Measurements from ENCODE around the gene MCU. TPM values are rescaled to one million over a fixed set of nuclear protein-coding genes. Genes with fewer than 3 reads are reported as not detected.
"Not testable (repeated sequence)": the region's sequence is repeated elsewhere in the genome, so short reads cannot be mapped to it uniquely, and the experiment has no call there.

MCU gene
- total RNA-seq, 1 experiment from 2014 or later: 26.8 TPM

DNA sequence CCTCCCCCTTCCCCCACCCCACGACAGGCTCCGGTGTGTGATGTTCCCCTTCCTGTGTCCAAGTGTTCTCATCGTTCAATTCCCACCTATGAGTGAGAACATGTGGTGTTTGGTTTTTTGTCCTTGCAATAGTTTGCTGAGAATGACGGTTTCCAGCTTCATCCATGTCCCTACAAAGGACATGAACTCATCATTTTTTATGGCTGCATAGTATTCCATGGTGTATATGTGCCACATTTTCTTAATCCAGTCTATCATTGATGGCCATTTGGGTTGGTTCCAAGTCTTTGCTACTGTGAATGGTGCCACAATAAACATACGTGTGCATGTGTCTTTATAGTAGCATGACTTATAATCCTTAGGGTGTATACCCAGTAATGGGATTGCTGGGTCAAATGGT is 17.8 kb upstream of the MCU start:
- H4K20me1 ChIP-seq (ENCODE audit: insufficient read depth); H3K9me3 ChIP-seq (ENCODE audit: control insufficient read depth in 1 of 2, insufficient read depth in 1 of 2, low read depth in 1 of 2, low read length in 2 of 2); POLR2A ChIA-PET; H3K27me3 ChIP-seq (ENCODE audit: insufficient read depth, low read length); BruUV-seq (replicated peaks); H3K27ac ChIP-seq (ENCODE audit: low read depth, low read length); H3K36me3 ChIP-seq (ENCODE audit: control insufficient read depth in 1 of 2, insufficient read depth in 2 of 2, low read length in 2 of 2); CTCF ChIA-PET; ATAC-seq; H3K9ac ChIP-seq (ENCODE audit: low read length); H3K79me2 ChIP-seq (ENCODE audit: insufficient read depth, low read length); intact Hi-C loops (cut with micrococcal nuclease); H3K4me3 ChIP-seq (replicated peaks in 1 of 2; ENCODE audit: low read depth in 1 of 2, low read length in 2 of 2); H3K4me2 ChIP-seq (ENCODE audit: low read length); H2AFZ ChIP-seq (ENCODE audit: low read depth, low read length, poor library complexity, severe bottlenecking); DNase-seq (ENCODE audit: low read depth, low spot score); RAD21 ChIA-PET (ENCODE audit: low non-redundant PET in 1 of 2, low total read pairs in 2 of 2, uncharacterized antibody in 2 of 2, unreplicated experiment in 2 of 2); H3K9me2 ChIP-seq (ENCODE audit: insufficient read depth): not testable (repeated sequence)
- peaks cover 10 to 23% of the 10 kb centered on the region in 2 experiments for H3K4me1 ChIP-seq (ENCODE audit: control insufficient read depth in 1 of 2, insufficient read depth in 2 of 2, low read length in 2 of 2)

DNA sequence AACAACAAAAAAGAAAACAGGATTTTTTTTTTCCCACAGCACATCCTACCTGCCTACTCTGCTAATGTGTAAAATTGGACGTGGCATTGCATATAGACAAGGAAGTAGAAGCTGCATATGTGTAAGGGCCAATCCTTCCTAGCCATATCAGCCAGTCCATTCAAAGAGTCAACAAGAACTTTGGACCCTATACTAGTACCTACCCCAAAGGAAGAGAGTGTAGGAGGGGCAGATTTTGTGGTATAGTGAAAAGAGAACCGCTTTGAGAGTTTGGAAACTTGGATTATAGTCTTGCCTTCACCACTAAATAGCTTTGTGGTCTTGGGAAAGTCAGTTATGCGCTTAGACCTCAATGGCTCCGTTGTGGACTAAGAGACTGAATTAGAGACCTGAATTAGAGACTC is 12.1 kb upstream of the MCU start:
- RAD21 ChIA-PET (ENCODE audit: low non-redundant PET in 1 of 2, low total read pairs in 2 of 2, uncharacterized antibody in 2 of 2, unreplicated experiment in 2 of 2): no interaction called here
- Histone ChIP-seq H3K9ac (ENCODE audit: low read length) (no peak overlapping the region), H3K4me2 (ENCODE audit: low read length) (no peak overlapping the region), H3K4me1 (ENCODE audit: control insufficient read depth in 1 of 2, insufficient read depth in 2 of 2, low read length in 2 of 2) (peaks cover 10 to 23% of the 10 kb centered on the region in 2 experiments), H2AFZ (ENCODE audit: low read depth, low read length, poor library complexity, severe bottlenecking) (no peak overlapping the region), H3K27me3 (ENCODE audit: insufficient read depth, low read length) (no peaks in the 10 kb centered on the region), H3K9me3 (ENCODE audit: control insufficient read depth in 1 of 2, insufficient read depth in 1 of 2, low read depth in 1 of 2, low read length in 2 of 2) (no peaks in the 10 kb centered on the region), H3K4me3 (replicated peaks in 1 of 2; ENCODE audit: low read depth in 1 of 2, low read length in 2 of 2) (no peak overlapping the region), H3K79me2 (ENCODE audit: insufficient read depth, low read length) (no peaks in the 10 kb centered on the region), H4K20me1 (ENCODE audit: insufficient read depth) (no peaks in the 10 kb centered on the region), H3K36me3 (ENCODE audit: control insufficient read depth in 1 of 2, insufficient read depth in 2 of 2, low read length in 2 of 2) (no peaks in the 10 kb centered on the region), H3K27ac (ENCODE audit: low read depth, low read length) (no peak overlapping the region), H3K9me2 (ENCODE audit: insufficient read depth) (no peaks in the 10 kb centered on the region)
- POLR2A ChIA-PET: interaction anchor here (1.2 to 1.6 kb wide), 2 partner anchors 10 to 14 kb away, joined by 3 to 4 read pairs; no protein-coding TSS in a partner anchor
- CTCF ChIA-PET: no interaction called here
- no peak for ATAC-seq
- BruUV-seq (replicated peaks): no TSS peak
- no peak for DNase-seq (ENCODE audit: low read depth, low spot score)
- TF ChIP-seq RAD21 (IDR thresholded peaks at IDR 0.05; ENCODE audit: low read depth): no peak
- no peak for TF ChIP-seq TCF7L2 (IDR thresholded peaks at IDR 0.05; ENCODE audit: borderline replicate concordance, extremely low read depth, insufficient read depth, insufficient read length)
- no peak for TF ChIP-seq SP1 (IDR thresholded peaks at IDR 0.05; ENCODE audit: low read depth)
- no peak for TF ChIP-seq JUND (IDR thresholded peaks at IDR 0.05)
- intact Hi-C loops (cut with micrococcal nuclease): no loop called here

Measured in HCT116 (cell line).